Neural progenitor cell (in vitro differentiated cells): ENCODE measurements around the gene EPS8L1. TPM values are rescaled to one million over a fixed set of nuclear protein-coding genes. Genes with fewer than 3 reads are reported as not detected.
"Not testable (repeated sequence)": the region's sequence is repeated elsewhere in the genome, so short reads cannot be mapped to it uniquely, and the experiment has no call there.

Experiments used
- DNase-seq: peaks from one replicate; pipeline ENCODE4 v3.0.0-alpha.2; 2016; ENCODE audit warnings: low spot score
- H2AFZ ChIP-seq: fragments of 200-600 bp; sonication (generic); replicated peaks from 2 replicates; pipeline ENCODE4 v1.6.1; 2016; ENCODE audit warnings: antibody characterized with exemption
- H3F3A ChIP-seq: fragments of 200-600 bp; sonication (generic); 2 replicates; pipeline ENCODE4 v1.6.1; 2016; ENCODE audit warnings: antibody characterized with exemption, low read depth
- H3K27ac ChIP-seq: fragments of 200-600 bp; sonication (generic); 2 replicates; pipeline ENCODE4 v1.5.1; 2016; ENCODE audit warnings: mild to moderate bottlenecking
- H3K27me3 ChIP-seq: fragments of 200-600 bp; sonication (generic); 2 replicates; pipeline ENCODE4 v1.6.1; 2016; ENCODE audit warnings: mild to moderate bottlenecking, moderate library complexity
- H3K36me3 ChIP-seq: fragments of 200-600 bp; sonication (generic); 2 replicates; pipeline ENCODE4 v1.5.1; 2016
- H3K4me1 ChIP-seq: fragments of 200-600 bp; sonication (generic); 2 replicates; pipeline ENCODE4 v1.6.1; 2016; ENCODE audit warnings: mixed run types
- H3K4me2 ChIP-seq: fragments of 200-600 bp; sonication (generic); 2 replicates; pipeline ENCODE4 v1.6.1; 2016
- H3K4me3 ChIP-seq: fragments of 200-600 bp; sonication (generic); 2 replicates; pipeline ENCODE4 v1.5.1; 2016
- H3K79me2 ChIP-seq: fragments of 200-600 bp; sonication (generic); 2 replicates; pipeline ENCODE4 v1.6.1; 2016; ENCODE audit warnings: low read depth
- H3K9ac ChIP-seq: fragments of 200-600 bp; sonication (generic); 2 replicates; pipeline ENCODE4 v1.6.1; 2016
- H3K9me3 ChIP-seq: fragments of 200-600 bp; sonication (generic); 2 replicates; pipeline ENCODE4 v1.5.1; 2016; ENCODE audit warnings: low read depth
- H4K20me1 ChIP-seq: fragments of 200-600 bp; sonication (generic); 2 replicates; pipeline ENCODE4 v1.6.1; 2016; ENCODE audit warnings: low read depth
- H3K27ac Mint-ChIP-seq: 3 replicates; pipeline ENCODE4 v1.8.0; 2021; ENCODE audit warnings: mixed read lengths
- H3K27me3 Mint-ChIP-seq: 2 replicates; pipeline ENCODE4 v1.8.0; 2022; ENCODE audit warnings: low read depth, mild to moderate bottlenecking, inconsistent platforms, moderate library complexity, mixed read lengths; ENCODE audit not compliant: insufficient read depth
- H3K36me3 Mint-ChIP-seq: 3 replicates; pipeline ENCODE4 v1.8.0; 2021; ENCODE audit warnings: mixed read lengths
- H3K4me1 Mint-ChIP-seq: 3 replicates; pipeline ENCODE4 v1.8.0; 2021; ENCODE audit warnings: mixed read lengths
- H3K4me3 Mint-ChIP-seq: 3 replicates; pipeline ENCODE4 v1.8.0; 2021; ENCODE audit warnings: mild to moderate bottlenecking, moderate library complexity, mixed read lengths
- H3K9me3 Mint-ChIP-seq: 3 replicates; pipeline ENCODE4 v1.8.0; 2020; ENCODE audit warnings: mixed read lengths
- CTCF ChIP-seq: fragments of 200-600 bp; sonication (generic); IDR thresholded peaks from 2 replicates; pipeline ENCODE4 v1.5.1; 2017; ENCODE audit warnings: antibody characterized with exemption, mild to moderate bottlenecking
- EZH2 ChIP-seq: fragments of 200-600 bp; sonication (generic); IDR thresholded peaks from 2 replicates; pipeline ENCODE4 v1.6.1; 2017; ENCODE audit warnings: antibody characterized with exemption, mild to moderate bottlenecking, moderate library complexity
- EZH2phosphoT487 ChIP-seq: fragments of 200-600 bp; sonication (generic); IDR thresholded peaks from 2 replicates; pipeline ENCODE4 v1.6.1; 2017; ENCODE audit warnings: antibody characterized with exemption
- total RNA-seq: library from RNA; depleted of rRNA; stranded (reverse); fragments of >200 nt; gene quantifications from 2 replicates; pipeline ENCODE4 v1.2.3, GENCODE V29; 2015; ENCODE audit warnings: low replicate concordance

The EPS8L1 gene
- total RNA-seq, 1 donor from 2014 or later, result 7.0 TPM

GRCh38 chr19:55105237-55105636 is 29.6 kb downstream of the EPS8L1 start:
- DNase-seq, result no peak
- H4K20me1 ChIP-seq, result peaks cover 25% of the 10 kb centered on the region
- H3K36me3 Mint-ChIP-seq, result peaks cover 25% of the 10 kb centered on the region
- peaks cover 6% of the 10 kb centered on the region for H3K79me2 ChIP-seq
- peaks cover 5% of the 10 kb centered on the region for H3K36me3 ChIP-seq
- no peak overlapping the region for H3K4me3 Mint-ChIP-seq
- no peaks in the 10 kb centered on the region for H3K27me3 Mint-ChIP-seq
- no peaks in the 10 kb centered on the region for H3F3A ChIP-seq
- H3K4me3 ChIP-seq, result no peak overlapping the region
- TF ChIP-seq CTCF (no peak), EZH2 (no peak), EZH2phosphoT487 (no peak)
- H3K27me3 ChIP-seq, result no peaks in the 10 kb centered on the region
- H3K9me3 ChIP-seq, result no peaks in the 10 kb centered on the region
- H3K4me2 ChIP-seq, result no peak overlapping the region
- H2AFZ ChIP-seq, result no peak overlapping the region
- no peak overlapping the region for H3K27ac Mint-ChIP-seq
- H3K9ac ChIP-seq, result no peak overlapping the region
- H3K9me3 Mint-ChIP-seq, result no peaks in the 10 kb centered on the region
- no peaks in the 10 kb centered on the region for H3K4me1 ChIP-seq
- H3K27ac ChIP-seq, result no peak overlapping the region
- H3K4me1 Mint-ChIP-seq, result peaks cover 4% of the 10 kb centered on the region

- no peak for DNase-seq
- Histone ChIP-seq H3K27me3 (no peaks in the 10 kb centered on the region), H3F3A (no peaks in the 10 kb centered on the region), H3K4me2 (no peak overlapping the region), H3K9ac (no peak overlapping the region), H2AFZ (no peak overlapping the region), H3K36me3 (peaks cover 5% of the 10 kb centered on the region), H3K4me3 (no peak overlapping the region), H3K27ac (no peak overlapping the region), H3K9me3 (no peaks in the 10 kb centered on the region), H3K79me2 (peaks cover 9% of the 10 kb centered on the region), H3K4me1 (no peaks in the 10 kb centered on the region), H4K20me1 (peaks cover 26% of the 10 kb centered on the region)
- Mint-ChIP-seq H3K4me1 (peaks cover 2% of the 10 kb centered on the region), H3K27ac (no peak overlapping the region), H3K27me3 (peaks cover 2% of the 10 kb centered on the region), H3K36me3 (peaks cover 26% of the 10 kb centered on the region), H3K9me3 (no peaks in the 10 kb centered on the region), H3K4me3 (no peak overlapping the region)
- TF ChIP-seq EZH2phosphoT487, result no peak
- no peak for TF ChIP-seq CTCF
Observed at GRCh38 chr19:55106591-55106990, 30.9 kb downstream of the EPS8L1 start.

- Histone ChIP-seq H4K20me1 (peaks cover 32% of the 10 kb centered on the region), H3K79me2 (peaks cover 13% of the 10 kb centered on the region)
- not testable (repeated sequence) for H3K4me2 ChIP-seq, H3K4me3 ChIP-seq, H3F3A ChIP-seq, H3K4me1 Mint-ChIP-seq, H3K27ac Mint-ChIP-seq, H3K9ac ChIP-seq, H3K4me1 ChIP-seq, H3K36me3 ChIP-seq, H3K9me3 ChIP-seq, H3K27ac ChIP-seq, H3K4me3 Mint-ChIP-seq, H3K27me3 Mint-ChIP-seq, H3K9me3 Mint-ChIP-seq, H3K27me3 ChIP-seq, H2AFZ ChIP-seq, DNase-seq
- H3K36me3 Mint-ChIP-seq, result peaks cover 24% of the 10 kb centered on the region
Observed at GRCh38 chr19:55107252-55107651, 31.6 kb downstream of the EPS8L1 start.

GRCh38 chr19:55109527-55110291 is 34.0 kb downstream of the EPS8L1 start:
- no peak overlapping the region for H3K4me2 ChIP-seq
- no peaks in the 10 kb centered on the region for H3K4me1 ChIP-seq
- H3K36me3 ChIP-seq, result no peaks in the 10 kb centered on the region
- peak overlapping the region; percentile 10 for H3K4me3 Mint-ChIP-seq
- no peaks in the 10 kb centered on the region for H3K27me3 ChIP-seq
- no peaks in the 10 kb centered on the region for H3K9me3 Mint-ChIP-seq
- H3K79me2 ChIP-seq, result peaks cover 38% of the 10 kb centered on the region
- H4K20me1 ChIP-seq, result peaks cover 56% of the 10 kb centered on the region
- H2AFZ ChIP-seq, result no peak overlapping the region
- peaks cover 5% of the 10 kb centered on the region for H3K27me3 Mint-ChIP-seq
- peaks cover 17% of the 10 kb centered on the region for H3K4me1 Mint-ChIP-seq
- no peaks in the 10 kb centered on the region for H3F3A ChIP-seq
- no peak overlapping the region for H3K4me3 ChIP-seq
- TF ChIP-seq EZH2phosphoT487 (no peak), EZH2 (no peak), CTCF (no peak)
- H3K36me3 Mint-ChIP-seq, result peaks cover 16% of the 10 kb centered on the region
- H3K27ac ChIP-seq, result no peak overlapping the region
- H3K27ac Mint-ChIP-seq, result no peak overlapping the region
- no peaks in the 10 kb centered on the region for H3K9me3 ChIP-seq
- DNase-seq, result no peak
- H3K9ac ChIP-seq, result no peak overlapping the region
